Mesenchymal stem cell (in vitro differentiated cells and primary cell): Measurements from ENCODE around the gene RTBDN.

Source experiments
- DNase-seq: peaks from one replicate; pipeline ENCODE4 v3.0.0-alpha.2; 2013
- H2AFZ ChIP-seq: one replicate; pipeline ENCODE4 v1.6.1; 2013; ENCODE audit warnings: low read depth, mild to moderate bottlenecking, control low read depth, inconsistent platforms, low read length, moderate library complexity
- H2AK5ac ChIP-seq: 2 replicates; pipeline ENCODE4 v1.6.1; 2013; ENCODE audit warnings: low read length, moderate library complexity, mild to moderate bottlenecking, inconsistent platforms; ENCODE audit not compliant: severe bottlenecking
- H2BK120ac ChIP-seq: one replicate; pipeline ENCODE4 v1.6.1; 2013; ENCODE audit warnings: low read depth, mild to moderate bottlenecking, inconsistent platforms, low read length, moderate library complexity
- H2BK12ac ChIP-seq, 2 experiments: one replicate each; pipeline ENCODE4 v1.6.1; 2013; ENCODE audit warnings: inconsistent platforms in 2 of 2, low read length in 2 of 2, mild to moderate bottlenecking in 2 of 2, moderate library complexity in 2 of 2, control low read depth in 1 of 2
- H2BK15ac ChIP-seq: one replicate; pipeline ENCODE4 v1.6.1; 2013; ENCODE audit warnings: mild to moderate bottlenecking, low read depth, inconsistent platforms; ENCODE audit not compliant: poor library complexity, severe bottlenecking
- H2BK5ac ChIP-seq: 2 replicates; pipeline ENCODE4 v1.6.1; 2013; ENCODE audit warnings: low read depth, mild to moderate bottlenecking, low read length, control low read depth, inconsistent platforms; ENCODE audit not compliant: poor library complexity, severe bottlenecking
- H3K14ac ChIP-seq, 2 experiments: one replicate each; pipeline ENCODE4 v1.6.1; 2013; ENCODE audit warnings: inconsistent platforms in 2 of 2, low read length in 2 of 2, control low read depth in 1 of 2, mild to moderate bottlenecking in 1 of 2, moderate library complexity in 1 of 2
- H3K18ac ChIP-seq, 2 experiments: one replicate each; pipeline ENCODE4 v1.6.1; 2013; ENCODE audit warnings: inconsistent platforms in 2 of 2, low read length in 2 of 2, control low read depth in 1 of 2, low read depth in 1 of 2, mild to moderate bottlenecking in 1 of 2
- H3K23ac ChIP-seq, 2 experiments: one replicate each; pipeline ENCODE4 v1.6.1; 2013; ENCODE audit warnings: inconsistent platforms in 2 of 2, low read length in 2 of 2, mild to moderate bottlenecking in 2 of 2, moderate library complexity in 2 of 2, control low read depth in 1 of 2
- H3K27ac ChIP-seq: 2 replicates; pipeline ENCODE4 v1.5.1; 2013; ENCODE audit warnings: mild to moderate bottlenecking, moderate library complexity, low read length, control low read depth, inconsistent platforms; ENCODE audit not compliant: poor library complexity, severe bottlenecking
- H3K27me3 ChIP-seq, 2 experiments: 2 replicates each; pipeline versions ENCODE4 v1.6.1 to v1.7.0; 2013; ENCODE audit warnings: low read length in 2 of 2, mild to moderate bottlenecking in 2 of 2, moderate library complexity in 2 of 2, control low read depth in 1 of 2, inconsistent platforms in 1 of 2; ENCODE audit not compliant: control insufficient read depth in 1 of 2, insufficient read depth in 1 of 2
- H3K36me3 ChIP-seq, 2 experiments: 2 replicates each; pipeline versions ENCODE4 v1.6.1 to v1.7.0; 2013; ENCODE audit warnings: low read length in 2 of 2, control low read depth in 1 of 2, inconsistent platforms in 1 of 2, low read depth in 1 of 2, mild to moderate bottlenecking in 1 of 2; ENCODE audit not compliant: insufficient read depth in 2 of 2, control insufficient read depth in 1 of 2
- H3K4ac ChIP-seq, 2 experiments: one replicate each; pipeline ENCODE4 v1.6.1; 2013; ENCODE audit warnings: inconsistent platforms in 2 of 2, low read length in 2 of 2, mild to moderate bottlenecking in 2 of 2, moderate library complexity in 2 of 2, control low read depth in 1 of 2, low read depth in 1 of 2
- H3K4me1 ChIP-seq: 2 replicates; pipeline ENCODE4 v1.6.1; 2013; ENCODE audit warnings: low read depth, low read length, control low read depth; ENCODE audit not compliant: control insufficient read depth, insufficient read depth
- H3K4me2 ChIP-seq: 2 replicates; pipeline ENCODE4 v1.6.1; 2013; ENCODE audit warnings: low read length, mild to moderate bottlenecking, inconsistent platforms; ENCODE audit not compliant: poor library complexity, severe bottlenecking
- H3K4me3 ChIP-seq, 2 experiments: 2 replicates each; pipeline versions ENCODE4 v1.5.1 to v1.7.0; 2013; ENCODE audit warnings: low read length in 2 of 2, mild to moderate bottlenecking in 2 of 2, control low read depth in 1 of 2, low read depth in 1 of 2; ENCODE audit not compliant: insufficient read depth in 1 of 2
- H3K79me1 ChIP-seq: replicated peaks from 2 replicates; pipeline ENCODE4 v1.6.1; 2013; ENCODE audit warnings: mild to moderate bottlenecking, control low read depth, low read length, inconsistent platforms; ENCODE audit not compliant: poor library complexity, severe bottlenecking
- H3K9ac ChIP-seq: 2 replicates; pipeline ENCODE4 v1.7.0; 2013; ENCODE audit warnings: mild to moderate bottlenecking, low read length, moderate library complexity
- H3K9me3 ChIP-seq: 2 replicates; pipeline ENCODE4 v1.7.0; 2013; ENCODE audit warnings: mild to moderate bottlenecking, low read length; ENCODE audit not compliant: control insufficient read depth
- H4K8ac ChIP-seq: one replicate; pipeline ENCODE4 v1.6.1; 2013; ENCODE audit warnings: inconsistent platforms, mild to moderate bottlenecking, low read length, moderate library complexity
- H4K91ac ChIP-seq: one replicate; pipeline ENCODE4 v1.6.1; 2013; ENCODE audit warnings: mild to moderate bottlenecking, low read length, inconsistent platforms
- WGBS: methylation state at CpG from one replicate; pipeline ENCODE4 v1.1.7; 2013; ENCODE audit warnings: mixed read lengths; 5-methylcytosine and 5-hydroxymethylcytosine counted together

The RTBDN gene

DNA sequence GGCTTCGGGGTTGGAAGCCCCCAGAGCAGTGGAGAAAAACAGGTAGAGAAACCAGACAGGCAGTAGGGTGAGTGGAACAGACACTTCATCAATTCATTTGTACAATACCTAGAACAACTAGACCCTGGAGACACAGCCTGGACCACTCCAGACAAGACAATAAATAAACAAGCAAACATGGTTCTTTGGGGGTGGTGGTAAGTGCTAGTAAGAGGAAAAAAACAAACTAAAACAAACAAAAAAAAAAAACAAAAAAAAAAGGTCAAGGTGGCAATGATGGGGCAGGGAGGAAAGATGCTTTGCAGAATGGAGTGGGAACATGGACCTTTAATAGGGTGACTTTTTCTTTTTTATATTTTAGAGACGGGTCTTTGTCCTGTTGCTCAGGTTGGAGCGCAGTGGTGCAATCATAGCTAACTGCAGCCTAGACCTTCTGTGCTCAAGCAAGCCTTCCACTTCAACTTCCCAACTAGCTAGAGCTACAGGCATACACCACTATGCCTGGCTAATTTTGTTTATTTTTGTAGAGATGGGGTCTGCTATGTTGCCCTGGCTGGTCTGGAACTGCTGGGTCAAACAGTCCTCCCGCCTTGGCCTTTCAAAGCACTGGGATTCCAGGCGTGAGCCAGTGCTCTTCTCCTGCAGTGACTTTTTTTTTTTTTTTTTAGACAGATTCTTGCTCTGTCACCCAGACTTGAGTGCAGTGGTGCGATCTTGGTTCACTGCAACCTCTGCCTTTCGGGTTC is 40.0 kb downstream of the RTBDN start:
- Histone ChIP-seq H3K4me1 (peaks cover 29% of the 10 kb centered on the region), H2BK5ac (no peak overlapping the region), H3K4ac (peak overlapping the region; percentile 77 to 94), H2BK15ac (peak overlapping the region; percentile 97), H3K14ac (no peak overlapping the region), H3K79me1 (no peaks in the 10 kb centered on the region), H3K9ac (peak overlapping the region; percentile 99), H2AK5ac (peak overlapping the region; percentile 69), H3K27ac (peak overlapping the region; percentile 33), H3K4me2 (peak overlapping the region; percentile 95), H4K8ac (peak overlapping the region; percentile 67), H3K9me3 (no peaks in the 10 kb centered on the region), H3K18ac (peak overlapping the region; percentile 96 to 99), H3K27me3 (no peaks in the 10 kb centered on the region), H2BK120ac (peak overlapping the region; percentile 97), H4K91ac (peak overlapping the region; percentile 96), H3K4me3 (peak overlapping the region; percentile 62 to 99), H3K23ac (no peak overlapping the region), H3K36me3 (peaks cover 6 to 15% of the 10 kb centered on the region in 2 experiments), H2BK12ac (peak overlapping the region; percentile 31 to 72), H2AFZ (no peak overlapping the region)
- WGBS: 88% methylated on average over 4 of the region's 7 CpGs
- peak; percentile 93 for DNase-seq

- Histone ChIP-seq H3K9ac (peak overlapping the region; percentile 99), H3K14ac (no peak overlapping the region), H2BK5ac (peak overlapping the region; percentile 74), H3K4me3 (peak overlapping the region; percentile 67 to 99), H3K9me3 (no peaks in the 10 kb centered on the region), H3K36me3 (peaks cover under 1 to 10% of the 10 kb centered on the region in 2 experiments), H3K4me2 (peak overlapping the region; percentile 95), H2BK12ac (peak overlapping the region; percentile 45 to 72), H2AFZ (no peak overlapping the region), H4K8ac (peak overlapping the region; percentile 67), H3K79me1 (no peaks in the 10 kb centered on the region), H3K23ac (no peak overlapping the region), H2AK5ac (no peak overlapping the region), H3K4ac (peak overlapping the region; percentile 92 to 94), H3K4me1 (peaks cover 35% of the 10 kb centered on the region), H3K27me3 (no peaks in the 10 kb centered on the region), H4K91ac (peak overlapping the region; percentile 96), H2BK120ac (peak overlapping the region; percentile 97), H3K27ac (peak overlapping the region; percentile 83), H3K18ac (peak overlapping the region; percentile 96 to 99), H2BK15ac (peak overlapping the region; percentile 97)
- WGBS: under 1% methylated on average over 68 of the region's 81 CpGs
- DNase-seq: peak; percentile 95
Measured at GRCh38 chr19:12793290-12794195, 40.8 kb downstream of the RTBDN start.

DNA sequence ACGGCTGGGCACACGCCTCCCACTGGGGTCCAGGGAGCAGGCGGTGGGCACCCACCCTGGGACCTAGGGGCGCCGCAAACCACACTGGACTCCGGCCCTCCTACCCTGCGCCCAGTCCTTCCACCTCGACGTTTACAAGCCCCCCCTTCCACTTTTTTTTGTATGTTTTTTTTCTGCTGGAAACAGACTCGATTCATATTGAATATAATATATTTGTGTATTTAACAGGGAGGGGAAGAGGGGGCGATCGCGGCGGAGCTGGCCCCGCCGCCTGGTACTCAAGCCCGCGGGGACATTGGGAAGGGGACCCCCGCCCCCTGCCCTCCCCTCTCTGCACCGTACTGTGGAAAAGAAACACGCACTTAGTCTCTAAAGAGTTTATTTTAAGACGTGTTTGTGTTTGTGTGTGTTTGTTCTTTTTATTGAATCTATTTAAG is 41.5 kb downstream of the RTBDN start:
- Histone ChIP-seq H3K9ac (peak overlapping the region; percentile 99), H3K36me3 (peaks cover 0 to 10% of the 10 kb centered on the region in 2 experiments), H3K4me2 (peak overlapping the region; percentile 95), H4K91ac (peak overlapping the region; percentile 30), H2BK120ac (peak overlapping the region; percentile 8), H3K9me3 (no peaks in the 10 kb centered on the region), H2BK5ac (peak overlapping the region; percentile 93), H2BK12ac (peak overlapping the region in 1 of 2 experiments; percentile 45), H3K27ac (peak overlapping the region; percentile 83), H2AFZ (no peak overlapping the region), H2AK5ac (peak overlapping the region; percentile 26), H3K4me3 (peak overlapping the region; percentile 86 to 99), H3K23ac (peak overlapping the region in 1 of 2 experiments; percentile 98), H4K8ac (peak overlapping the region; percentile 16), H3K14ac (peak overlapping the region; percentile 9 to 100), H2BK15ac (no peak overlapping the region), H3K4me1 (peaks cover 38% of the 10 kb centered on the region), H3K79me1 (no peaks in the 10 kb centered on the region), H3K18ac (peak overlapping the region; percentile 97 to 99), H3K4ac (peak overlapping the region in 1 of 2 experiments; percentile 75), H3K27me3 (no peaks in the 10 kb centered on the region)
- 0% methylated on average over 11 of the region's 22 CpGs for WGBS
- DNase-seq: no peak
